Measurements from ENCODE around the gene JARID2.

Gene JARID2

DNA sequence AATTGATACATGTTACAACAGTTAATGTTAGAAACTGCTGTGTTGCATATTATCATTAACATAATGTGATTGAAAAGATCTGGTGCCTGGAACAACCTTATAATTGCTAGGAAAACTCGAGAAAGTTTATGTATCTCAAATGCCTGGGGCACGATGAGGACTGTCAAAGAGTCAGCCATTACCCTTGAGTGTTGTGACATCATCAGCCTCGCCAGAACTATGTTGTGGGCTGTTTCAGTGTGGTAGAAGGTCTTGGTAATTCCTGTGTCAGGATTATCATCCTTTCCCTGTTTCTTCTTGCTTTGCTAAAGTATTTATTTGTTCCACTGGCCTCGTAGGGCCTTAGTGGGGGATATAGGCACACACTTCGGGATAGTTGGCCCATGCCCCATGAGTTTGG, 231.9 kb downstream of the JARID2 start:
- TF ChIP-seq, protein P1, sequence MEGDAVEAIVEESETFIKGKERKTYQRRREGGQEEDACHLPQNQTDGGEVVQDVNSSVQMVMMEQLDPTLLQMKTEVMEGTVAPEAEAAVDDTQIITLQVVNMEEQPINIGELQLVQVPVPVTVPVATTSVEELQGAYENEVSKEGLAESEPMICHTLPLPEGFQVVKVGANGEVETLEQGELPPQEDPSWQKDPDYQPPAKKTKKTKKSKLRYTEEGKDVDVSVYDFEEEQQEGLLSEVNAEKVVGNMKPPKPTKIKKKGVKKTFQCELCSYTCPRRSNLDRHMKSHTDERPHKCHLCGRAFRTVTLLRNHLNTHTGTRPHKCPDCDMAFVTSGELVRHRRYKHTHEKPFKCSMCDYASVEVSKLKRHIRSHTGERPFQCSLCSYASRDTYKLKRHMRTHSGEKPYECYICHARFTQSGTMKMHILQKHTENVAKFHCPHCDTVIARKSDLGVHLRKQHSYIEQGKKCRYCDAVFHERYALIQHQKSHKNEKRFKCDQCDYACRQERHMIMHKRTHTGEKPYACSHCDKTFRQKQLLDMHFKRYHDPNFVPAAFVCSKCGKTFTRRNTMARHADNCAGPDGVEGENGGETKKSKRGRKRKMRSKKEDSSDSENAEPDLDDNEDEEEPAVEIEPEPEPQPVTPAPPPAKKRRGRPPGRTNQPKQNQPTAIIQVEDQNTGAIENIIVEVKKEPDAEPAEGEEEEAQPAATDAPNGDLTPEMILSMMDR (IDR thresholded peaks at IDR 0.05; ENCODE audit: poor library complexity, severe bottlenecking): no peak
- H3K4me1 ChIP-seq (ENCODE audit: insufficient read depth, poor library complexity, severe bottlenecking): peaks cover 30% of the 10 kb centered on the region
- H3K9me3 ChIP-seq (ENCODE audit: severe bottlenecking): no peaks in the 10 kb centered on the region
- H3K36me3 ChIP-seq (ENCODE audit: low read depth): peaks cover 7% of the 10 kb centered on the region
- no peak for DNase-seq (ENCODE audit: low spot score)
- ATAC-seq (ENCODE audit: low read depth): no peak
- no peak overlapping the region for H3K4me3 ChIP-seq (ENCODE audit: severe bottlenecking)
- no peaks in the 10 kb centered on the region for H3K27me3 ChIP-seq (ENCODE audit: insufficient read depth, poor library complexity, severe bottlenecking)
- H3K27ac ChIP-seq (ENCODE audit: poor library complexity, severe bottlenecking): no peak overlapping the region

GRCh38 chr6:15479761-15480160, 233.9 kb downstream of the JARID2 start:
- Histone ChIP-seq H3K36me3 (ENCODE audit: low read depth) (peaks cover 3% of the 10 kb centered on the region), H3K4me3 (ENCODE audit: severe bottlenecking) (no peak overlapping the region), H3K27ac (ENCODE audit: poor library complexity, severe bottlenecking) (peak overlapping the region; percentile 42), H3K4me1 (ENCODE audit: insufficient read depth, poor library complexity, severe bottlenecking) (peaks cover 12% of the 10 kb centered on the region), H3K9me3 (ENCODE audit: severe bottlenecking) (no peaks in the 10 kb centered on the region), H3K27me3 (ENCODE audit: insufficient read depth, poor library complexity, severe bottlenecking) (no peaks in the 10 kb centered on the region)
- TF ChIP-seq, protein P1 (IDR thresholded peaks at IDR 0.05; ENCODE audit: poor library complexity, severe bottlenecking): no peak
- DNase-seq (ENCODE audit: low spot score): no peak
- peak; percentile 96 for ATAC-seq (ENCODE audit: low read depth)

- Histone ChIP-seq H3K4me1 (ENCODE audit: insufficient read depth, poor library complexity, severe bottlenecking) (peaks cover 17% of the 10 kb centered on the region), H3K36me3 (ENCODE audit: low read depth) (no peaks in the 10 kb centered on the region; the same call in 1 of the 2 replicates), H3K27ac (ENCODE audit: poor library complexity, severe bottlenecking) (peak overlapping the region; percentile 42), H3K4me3 (ENCODE audit: severe bottlenecking) (no peak overlapping the region), H3K27me3 (ENCODE audit: insufficient read depth, poor library complexity, severe bottlenecking) (no peaks in the 10 kb centered on the region), H3K9me3 (ENCODE audit: severe bottlenecking) (no peaks in the 10 kb centered on the region)
- DNase-seq (ENCODE audit: low spot score): no peak
- TF ChIP-seq, protein P1 (IDR thresholded peaks at IDR 0.05; ENCODE audit: poor library complexity, severe bottlenecking): no peak
- no peak for ATAC-seq (ENCODE audit: low read depth)
Measured at GRCh38 chr6:15480525-15480924, 234.7 kb downstream of the JARID2 start.

DNA sequence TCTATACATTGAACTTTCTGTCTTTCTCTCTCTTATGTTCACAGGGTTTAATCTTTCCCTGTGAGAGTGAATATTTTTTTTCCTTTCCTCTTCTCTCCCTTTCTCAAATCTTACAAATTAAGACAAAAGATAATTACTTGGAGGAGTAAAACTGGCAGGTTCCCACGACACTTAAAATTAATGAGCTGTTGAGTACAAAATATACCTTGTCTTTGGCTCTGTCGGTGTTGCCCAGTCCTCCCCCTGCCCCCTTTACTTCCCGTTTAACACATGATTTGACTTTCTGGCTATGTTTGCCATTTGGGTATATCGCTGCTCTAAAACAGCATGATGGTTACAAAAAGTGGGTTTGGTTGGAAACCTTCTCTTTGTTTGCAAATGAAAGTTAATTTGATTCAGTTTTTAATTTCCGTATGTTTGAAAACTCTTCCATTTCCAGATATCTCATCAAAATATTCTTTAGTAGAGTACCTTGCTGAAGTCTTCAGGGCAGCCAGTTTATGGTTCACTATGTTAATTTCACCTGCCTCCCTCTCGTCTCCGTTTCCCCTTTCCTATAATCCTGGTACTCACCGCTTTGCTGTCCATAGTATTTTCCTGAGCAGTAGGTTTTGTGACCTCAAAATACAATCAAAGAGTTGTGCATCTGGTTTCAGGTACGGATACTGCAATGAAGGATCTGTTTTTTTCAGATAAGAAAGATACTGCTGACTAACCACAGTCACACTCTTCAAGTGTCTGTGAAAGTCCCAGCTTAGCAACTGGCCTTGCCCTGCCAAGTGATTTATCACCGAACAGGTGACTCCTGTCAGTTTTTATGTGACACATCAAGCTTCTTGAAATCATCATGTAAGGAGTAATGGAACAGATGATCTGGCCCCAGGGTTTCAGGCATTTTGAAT, 235.8 kb downstream of the JARID2 start:
- H3K36me3 ChIP-seq (ENCODE audit: low read depth): no peaks in the 10 kb centered on the region
- no peak overlapping the region for H3K4me3 ChIP-seq (ENCODE audit: severe bottlenecking)
- H3K27ac ChIP-seq (ENCODE audit: poor library complexity, severe bottlenecking): no peak overlapping the region
- TF ChIP-seq, protein P1 (IDR thresholded peaks at IDR 0.05; ENCODE audit: poor library complexity, severe bottlenecking): no peak
- peaks cover 23% of the 10 kb centered on the region for H3K4me1 ChIP-seq (ENCODE audit: insufficient read depth, poor library complexity, severe bottlenecking)
- H3K27me3 ChIP-seq (ENCODE audit: insufficient read depth, poor library complexity, severe bottlenecking): no peaks in the 10 kb centered on the region
- ATAC-seq (ENCODE audit: low read depth) (no peak), DNase-seq (ENCODE audit: low spot score) (no peak)
- H3K9me3 ChIP-seq (ENCODE audit: severe bottlenecking): no peaks in the 10 kb centered on the region

- TF ChIP-seq, protein P1 (IDR thresholded peaks at IDR 0.05; ENCODE audit: poor library complexity, severe bottlenecking): no peak
- no peak overlapping the region for H3K4me3 ChIP-seq (ENCODE audit: severe bottlenecking)
Measured at GRCh38 chr6:15483060-15483459, 237.2 kb downstream of the JARID2 start.

More at GRCh38 chr6:15483060-15483459, 237.2 kb downstream of the JARID2 start:
- no peak for DNase-seq (ENCODE audit: low spot score)
- no peak overlapping the region for H3K27ac ChIP-seq (ENCODE audit: poor library complexity, severe bottlenecking)
- H3K9me3 ChIP-seq (ENCODE audit: severe bottlenecking): no peaks in the 10 kb centered on the region
- no peak for ATAC-seq (ENCODE audit: low read depth)
- no peaks in the 10 kb centered on the region for H3K27me3 ChIP-seq (ENCODE audit: insufficient read depth, poor library complexity, severe bottlenecking)
- peaks cover 7% of the 10 kb centered on the region for H3K36me3 ChIP-seq (ENCODE audit: low read depth)
- H3K4me1 ChIP-seq (ENCODE audit: insufficient read depth, poor library complexity, severe bottlenecking): peaks cover 23% of the 10 kb centered on the region
